NCI-H146 (cell line): Measurements from ENCODE around the gene MYO3A.

ENCODE experiments used
- DNase-seq: peaks from one replicate; lab custom pipeline; 2025; lab: John Stamatoyannopoulos, UW

MYO3A gene

GRCh38 chr10:26215396-26215934 lies 281.4 kb downstream of the MYO3A start:
- DNase-seq, result peak; percentile 71

GRCh38 chr10:26215935-26216584 lies 282.0 kb downstream of the MYO3A start:
- peak; percentile 81 for DNase-seq

GRCh38 chr10:26216585-26217395 lies 282.8 kb downstream of the MYO3A start, which contains the start of gene GAD2:
Gene GAD2 (plus strand): TSS chr10:26216774. CDS start chr10:26216810, 36 bp downstream.
- DNase-seq, result peak; percentile 63

- DNase-seq, result peak; percentile 75
Measured at GRCh38 chr10:26217396-26218086, 283.5 kb downstream of the MYO3A start.

- no peak for DNase-seq
Measured at GRCh38 chr10:26219676-26220075, 285.6 kb downstream of the MYO3A start.

GRCh38 chr10:26220901-26221300 lies 286.9 kb downstream of the MYO3A start:
- no peak for DNase-seq

- no peak for DNase-seq
Measured at GRCh38 chr10:26221541-26221940, 287.5 kb downstream of the MYO3A start.

- DNase-seq, result peak; percentile 18
Measured at GRCh38 chr10:26222563-26222962, 288.5 kb downstream of the MYO3A start.

GRCh38 chr10:26225322-26225721 lies 291.3 kb downstream of the MYO3A start:
- peak; percentile 35 for DNase-seq

GRCh38 chr10:26227786-26228185 lies 293.8 kb downstream of the MYO3A start:
- DNase-seq, result no peak

GRCh38 chr10:26232174-26232573 lies 298.1 kb downstream of the MYO3A start:
- no peak for DNase-seq

- DNase-seq, result no peak
Measured at GRCh38 chr10:26235761-26236160, 301.7 kb downstream of the MYO3A start.

GRCh38 chr10:26238378-26238777 lies 304.3 kb downstream of the MYO3A start:
- no peak for DNase-seq

GRCh38 chr10:26242706-26243350 lies 308.8 kb downstream of the MYO3A start:
- peak; percentile 83 for DNase-seq

- peak; percentile 40 for DNase-seq
Measured at GRCh38 chr10:26243351-26243720, 309.3 kb downstream of the MYO3A start.

- no peak for DNase-seq
Measured at GRCh38 chr10:26249681-26250080, 315.7 kb downstream of the MYO3A start.

GRCh38 chr10:26251925-26252324 lies 317.9 kb downstream of the MYO3A start:
- no peak for DNase-seq

- DNase-seq, result no peak
Measured at GRCh38 chr10:26254616-26255015, 320.6 kb downstream of the MYO3A start.

GRCh38 chr10:26259341-26259740 lies 325.3 kb downstream of the MYO3A start:
- DNase-seq, result no peak
